Measurements from ENCODE around the gene FER.

The FER gene

DNA sequence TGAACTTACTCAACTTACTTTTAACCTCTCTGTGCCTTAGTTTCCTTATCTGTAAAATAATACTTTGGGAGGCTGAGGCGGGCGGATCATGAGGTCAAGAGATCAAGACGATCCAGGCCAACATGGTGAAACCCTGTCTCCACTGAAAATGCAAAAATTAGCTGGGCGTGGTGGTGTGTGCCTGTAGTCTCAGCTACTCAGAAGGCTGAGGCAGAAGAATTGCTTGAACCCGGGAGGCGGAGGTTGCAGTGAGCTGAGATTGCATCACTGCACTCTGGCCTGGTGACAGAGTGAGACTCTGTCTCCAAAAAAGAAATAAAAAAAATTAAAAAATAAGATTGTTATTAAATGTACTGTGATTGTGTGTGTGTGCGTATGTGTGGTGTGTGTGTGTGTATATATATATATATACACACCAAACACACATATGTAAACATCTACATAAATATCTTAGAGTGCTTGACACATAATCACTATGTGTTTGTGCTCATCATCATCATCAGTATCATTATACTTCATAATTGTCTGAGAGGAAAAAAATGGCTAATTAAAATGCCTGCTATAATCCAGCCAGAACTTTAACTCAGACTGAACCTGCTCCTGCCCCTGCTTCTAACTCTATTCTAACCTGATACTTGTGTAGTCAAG is 312.8 kb downstream of the FER start:
- H3K4me3 ChIP-seq (ENCODE audit: control insufficient read depth, low read depth, low read length) = no peak overlapping the region
- DNase-seq (ENCODE audit: low read depth) = no peak
- TF ChIP-seq, protein P1, sequence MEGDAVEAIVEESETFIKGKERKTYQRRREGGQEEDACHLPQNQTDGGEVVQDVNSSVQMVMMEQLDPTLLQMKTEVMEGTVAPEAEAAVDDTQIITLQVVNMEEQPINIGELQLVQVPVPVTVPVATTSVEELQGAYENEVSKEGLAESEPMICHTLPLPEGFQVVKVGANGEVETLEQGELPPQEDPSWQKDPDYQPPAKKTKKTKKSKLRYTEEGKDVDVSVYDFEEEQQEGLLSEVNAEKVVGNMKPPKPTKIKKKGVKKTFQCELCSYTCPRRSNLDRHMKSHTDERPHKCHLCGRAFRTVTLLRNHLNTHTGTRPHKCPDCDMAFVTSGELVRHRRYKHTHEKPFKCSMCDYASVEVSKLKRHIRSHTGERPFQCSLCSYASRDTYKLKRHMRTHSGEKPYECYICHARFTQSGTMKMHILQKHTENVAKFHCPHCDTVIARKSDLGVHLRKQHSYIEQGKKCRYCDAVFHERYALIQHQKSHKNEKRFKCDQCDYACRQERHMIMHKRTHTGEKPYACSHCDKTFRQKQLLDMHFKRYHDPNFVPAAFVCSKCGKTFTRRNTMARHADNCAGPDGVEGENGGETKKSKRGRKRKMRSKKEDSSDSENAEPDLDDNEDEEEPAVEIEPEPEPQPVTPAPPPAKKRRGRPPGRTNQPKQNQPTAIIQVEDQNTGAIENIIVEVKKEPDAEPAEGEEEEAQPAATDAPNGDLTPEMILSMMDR (conservative IDR thresholded peaks at IDR 0.05; ENCODE audit: control insufficient read depth, insufficient read depth, low read depth, low read length) = no peak

GRCh38 chr5:109062664-109063063 is 315.0 kb downstream of the FER start:
- DNase-seq (ENCODE audit: low read depth) = peak; percentile 49
- TF ChIP-seq, protein P1 (conservative IDR thresholded peaks at IDR 0.05; ENCODE audit: control insufficient read depth, insufficient read depth, low read depth, low read length) = no peak
- H3K4me3 ChIP-seq (ENCODE audit: control insufficient read depth, low read depth, low read length) = no peak overlapping the region

GRCh38 chr5:109063223-109063622 is 315.5 kb downstream of the FER start:
- TF ChIP-seq, protein P1 (conservative IDR thresholded peaks at IDR 0.05; ENCODE audit: control insufficient read depth, insufficient read depth, low read depth, low read length) = no peak
- DNase-seq (ENCODE audit: low read depth) = peak; percentile 23
- no peak overlapping the region for H3K4me3 ChIP-seq (ENCODE audit: control insufficient read depth, low read depth, low read length)

DNA sequence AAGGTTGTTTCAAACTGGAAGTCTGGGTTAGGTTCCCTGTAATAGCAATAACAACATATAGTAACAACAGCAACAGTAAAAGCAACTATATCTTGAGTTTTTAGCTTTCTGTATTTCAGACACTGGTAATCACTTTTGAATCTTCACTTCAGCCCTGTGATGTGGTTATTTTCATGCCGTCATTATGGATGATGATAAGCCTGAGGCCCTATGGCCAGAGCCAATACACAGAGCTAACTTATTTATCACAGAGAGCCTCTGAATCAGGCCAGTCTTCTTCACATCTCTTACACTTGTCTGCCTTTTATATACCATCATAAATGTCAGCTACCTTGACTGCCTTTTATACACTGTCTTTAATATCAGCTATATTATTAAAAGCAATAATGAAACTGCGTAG is 329.0 kb downstream of the FER start:
- H3K4me3 ChIP-seq (ENCODE audit: control insufficient read depth, low read depth, low read length) = no peak overlapping the region
- TF ChIP-seq, protein P1 (conservative IDR thresholded peaks at IDR 0.05; ENCODE audit: control insufficient read depth, insufficient read depth, low read depth, low read length) = no peak
- no peak for DNase-seq (ENCODE audit: low read depth)

DNA sequence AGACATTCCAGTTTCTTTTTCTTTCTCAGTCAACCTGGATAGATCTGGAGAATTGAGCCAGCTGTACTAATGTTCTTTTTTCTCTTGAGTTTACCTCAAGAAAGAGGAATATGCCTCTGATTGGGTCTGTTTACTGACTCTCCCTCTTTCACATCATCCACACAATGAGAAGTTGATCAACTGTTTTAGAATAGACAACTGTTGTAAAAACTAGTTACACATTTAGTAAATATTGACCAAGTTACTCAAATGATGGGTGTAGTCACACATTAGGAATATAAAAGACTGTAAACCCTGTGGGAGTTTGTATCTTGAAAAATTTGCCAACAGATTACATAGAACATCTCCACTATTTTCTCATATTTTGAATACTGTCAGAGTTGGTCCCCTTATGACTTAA is 330.8 kb downstream of the FER start:
- no peak overlapping the region for H3K4me3 ChIP-seq (ENCODE audit: control insufficient read depth, low read depth, low read length)
- TF ChIP-seq, protein P1 (conservative IDR thresholded peaks at IDR 0.05; ENCODE audit: control insufficient read depth, insufficient read depth, low read depth, low read length) = no peak
- no peak for DNase-seq (ENCODE audit: low read depth)

GRCh38 chr5:109080481-109080880 is 332.8 kb downstream of the FER start:
- no peak overlapping the region for H3K4me3 ChIP-seq (ENCODE audit: control insufficient read depth, low read depth, low read length)
- TF ChIP-seq, protein P1 (conservative IDR thresholded peaks at IDR 0.05; ENCODE audit: control insufficient read depth, insufficient read depth, low read depth, low read length) = no peak
- DNase-seq (ENCODE audit: low read depth) = no peak

GRCh38 chr5:109080896-109081295 is 333.2 kb downstream of the FER start:
- H3K4me3 ChIP-seq (ENCODE audit: control insufficient read depth, low read depth, low read length) = no peak overlapping the region
- DNase-seq (ENCODE audit: low read depth) = no peak
- TF ChIP-seq, protein P1 (conservative IDR thresholded peaks at IDR 0.05; ENCODE audit: control insufficient read depth, insufficient read depth, low read depth, low read length) = no peak
